NCI-H1694 (cell line): Measurements from ENCODE around the gene PRAMEF5.
"Not testable (repeated sequence)": the region's sequence is repeated elsewhere in the genome, so short reads cannot be mapped to it uniquely, and the experiment has no call there.

ENCODE experiments used
- DNase-seq: peaks from one replicate; lab custom pipeline; 2025; lab: John Stamatoyannopoulos, UW

PRAMEF5 gene

DNA sequence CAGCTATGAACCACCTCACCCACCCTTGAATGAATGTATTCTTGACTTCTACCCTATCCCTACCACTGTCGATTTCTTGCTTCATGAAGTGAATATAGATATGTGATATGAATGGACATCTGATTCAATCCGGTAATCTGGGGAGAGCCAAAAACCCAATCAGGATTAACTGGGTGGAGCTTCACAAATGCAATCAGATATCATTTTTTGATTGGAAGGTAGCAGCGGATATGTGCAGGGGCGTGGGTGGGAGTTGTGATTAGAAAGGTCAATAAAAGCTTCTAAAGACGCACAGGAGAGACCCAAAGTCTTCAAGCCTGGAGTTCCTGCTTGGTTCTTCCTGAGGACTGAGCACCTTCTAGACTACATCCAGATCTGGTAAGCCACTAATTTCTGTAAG is at the start of gene PRAMEF5:
Gene PRAMEF5, plus strand, starts transcription at position 301 of the 400 bp plus-strand sequence. CDS start 5,071 bp downstream, outside the sequence.
- not testable (repeated sequence) for DNase-seq

DNA sequence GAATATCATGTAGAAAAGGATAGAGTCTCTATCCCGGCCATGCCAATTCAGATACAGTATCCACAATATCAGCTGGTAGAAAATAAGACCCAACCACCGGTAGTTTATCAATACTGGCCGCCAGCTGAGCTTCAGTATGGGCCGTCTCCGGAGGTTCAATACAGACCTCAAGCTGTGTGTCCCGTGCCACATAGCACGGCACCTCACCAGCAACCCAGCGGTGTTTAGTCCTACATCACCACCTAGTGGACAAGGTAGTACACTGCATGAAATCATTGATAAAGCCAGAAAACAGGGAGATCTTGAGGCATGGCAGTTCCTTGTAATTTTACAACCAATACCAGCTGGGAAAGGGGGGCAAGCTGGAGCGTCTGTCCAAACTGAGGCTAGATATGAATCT is 45.3 kb upstream of the PRAMEF5 start:
- not testable (repeated sequence) for DNase-seq

DNA sequence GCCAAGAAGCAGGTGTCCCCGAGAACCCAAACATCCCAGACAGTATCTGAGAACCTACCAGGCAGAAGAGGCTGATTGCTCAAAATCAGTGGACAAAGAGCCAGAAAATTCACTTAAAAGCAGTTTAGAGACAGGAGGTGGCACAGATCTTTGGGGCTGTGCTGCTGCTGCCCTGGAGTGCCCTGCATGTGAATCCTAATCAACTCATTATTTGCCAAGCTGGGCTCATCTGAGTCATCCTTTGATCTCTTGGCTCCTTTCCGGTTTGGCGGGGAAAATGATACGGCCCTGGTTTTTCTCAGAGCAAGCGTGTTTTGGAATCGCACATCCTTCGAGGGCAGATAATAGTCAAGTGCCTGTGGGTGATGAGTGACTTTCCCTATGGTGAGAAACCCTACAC is 37.4 kb upstream of the PRAMEF5 start:
- not testable (repeated sequence) for DNase-seq

DNA sequence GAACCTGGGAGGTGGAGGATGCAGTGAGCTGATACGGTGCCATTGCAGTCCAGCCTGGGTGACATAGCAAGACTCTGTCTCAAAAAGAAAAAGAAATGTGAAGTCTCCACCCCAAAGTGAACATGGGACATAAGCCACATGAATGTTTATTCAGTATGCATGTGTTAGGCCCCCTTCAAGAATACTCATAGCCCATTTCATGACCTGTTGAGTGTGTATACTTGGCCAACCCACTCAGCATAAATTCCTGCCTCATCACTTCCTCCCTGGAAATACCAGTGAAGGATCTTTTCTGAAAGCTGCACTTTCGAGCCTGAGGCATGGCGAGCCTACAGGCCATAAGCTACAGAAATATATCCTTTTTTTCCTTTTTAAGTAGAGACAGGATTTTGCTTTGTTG is 34.8 kb upstream of the PRAMEF5 start:
- DNase-seq: not testable (repeated sequence)

DNA sequence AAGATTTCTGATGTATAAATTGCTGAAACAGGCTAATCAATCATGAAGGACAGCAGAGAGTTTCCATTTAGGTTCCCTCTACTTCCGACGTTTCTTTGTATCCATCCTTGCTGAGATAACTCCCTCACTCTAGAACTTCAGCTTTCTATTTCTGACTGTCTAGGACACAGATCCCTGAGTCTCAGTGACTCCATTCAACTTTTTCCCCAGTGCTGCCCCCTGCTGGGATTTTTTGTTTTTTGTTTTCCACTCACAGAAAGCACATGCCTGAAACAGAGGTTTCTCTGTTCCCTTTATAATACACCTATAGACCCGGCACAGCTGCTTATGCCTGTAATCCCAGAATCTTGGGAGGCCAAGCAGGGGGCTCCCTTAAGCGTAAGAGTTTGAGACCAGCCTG is 31.2 kb upstream of the PRAMEF5 start:
- DNase-seq: not testable (repeated sequence)

DNA sequence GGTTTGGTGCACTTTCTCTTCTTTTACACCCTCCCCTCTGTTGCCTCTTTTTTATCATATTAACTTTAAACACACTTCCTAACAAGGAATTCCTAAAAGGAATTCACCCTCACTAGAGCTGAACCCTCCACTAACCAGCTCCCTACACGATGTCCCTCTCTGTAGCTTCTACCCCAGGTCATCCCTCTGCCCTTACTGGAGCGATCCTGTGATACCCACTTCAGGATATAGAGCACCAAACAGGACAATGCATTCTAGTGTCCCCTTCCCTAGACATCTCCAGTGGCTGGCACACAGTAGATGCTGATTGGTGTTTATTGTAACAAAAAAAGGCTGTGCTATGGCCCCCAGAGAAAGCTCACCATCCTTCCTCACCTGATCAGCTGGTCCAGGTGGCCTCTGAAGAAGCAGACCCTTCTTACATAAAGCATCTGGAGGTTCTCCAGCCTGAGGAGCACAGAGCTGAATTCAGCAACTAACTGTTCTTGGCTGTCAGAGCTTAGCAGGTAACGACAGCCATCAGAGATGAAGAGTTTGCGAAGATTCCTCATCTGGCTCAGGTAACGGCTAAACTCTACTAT is 29.4 kb upstream of the PRAMEF5 start:
- DNase-seq: no peak

DNA sequence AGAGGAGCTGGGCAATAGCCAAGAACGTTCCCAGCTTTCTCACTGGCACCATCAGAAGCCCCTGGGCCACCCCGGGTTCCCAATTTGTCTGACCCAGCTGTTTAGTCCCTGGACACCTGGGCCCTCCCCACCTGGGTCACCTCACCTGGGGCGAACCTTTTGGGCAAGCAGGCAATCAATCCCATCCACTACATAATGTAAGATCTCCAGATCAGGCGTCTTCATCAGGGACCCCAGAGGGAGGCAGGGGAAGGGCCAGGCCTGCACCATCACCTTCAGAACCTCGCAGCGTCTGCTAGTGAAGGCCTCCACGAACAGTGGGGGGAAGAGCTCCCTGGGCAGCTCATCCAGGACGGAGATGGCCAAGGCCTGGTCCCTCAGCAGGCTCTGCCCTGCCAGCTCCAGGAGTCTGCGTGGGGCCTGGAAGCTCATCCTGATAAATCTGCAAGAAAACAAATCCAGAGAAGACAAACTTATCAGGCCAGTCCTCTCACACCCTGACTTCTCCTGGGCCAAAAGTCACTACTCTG is 28.3 kb upstream of the PRAMEF5 start, which contains the start of gene PRAMEF18:
Gene PRAMEF18, minus strand, starts transcription at position 480 of the 530 bp plus-strand sequence. Its CDS starts 48 bp downstream, at position 432.
- DNase-seq: not testable (repeated sequence)

DNA sequence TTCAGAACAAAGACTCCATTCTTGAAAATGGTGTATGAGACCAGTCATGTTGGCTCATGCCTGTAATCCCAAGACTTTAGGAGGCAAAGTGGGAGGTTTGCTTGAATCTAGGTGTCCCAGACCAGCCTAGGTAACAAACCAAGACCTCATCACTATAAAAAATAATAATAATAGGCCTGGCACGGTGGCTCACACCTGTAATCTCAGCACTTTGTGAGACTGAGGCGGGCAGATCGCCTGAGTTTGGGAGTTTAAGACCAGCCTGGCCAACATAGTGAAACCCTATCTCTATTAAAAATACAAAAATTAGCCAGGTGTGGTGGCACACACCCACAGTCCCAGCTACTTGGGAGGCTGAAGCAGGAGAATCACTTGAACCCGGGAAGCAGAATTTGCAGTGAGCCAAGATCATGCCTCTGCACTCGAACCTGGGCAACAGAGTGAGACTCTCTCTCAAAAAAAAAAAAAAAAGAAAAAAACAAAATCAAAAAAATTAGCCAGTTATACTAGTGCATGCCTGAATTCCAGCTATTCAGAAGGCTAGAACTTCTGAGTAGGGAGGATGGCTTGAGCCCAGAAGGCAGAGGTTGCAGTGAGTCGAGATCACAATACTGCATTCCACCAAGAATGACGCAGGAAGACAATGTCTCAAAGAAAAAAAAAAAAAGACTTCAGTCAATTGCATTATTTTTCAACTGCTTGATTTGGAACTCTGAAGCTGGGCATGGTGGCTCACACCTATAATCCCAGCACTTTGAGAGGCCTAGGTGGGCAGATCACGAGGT is 26.5 kb upstream of the PRAMEF5 start:
- DNase-seq: not testable (repeated sequence)

DNA sequence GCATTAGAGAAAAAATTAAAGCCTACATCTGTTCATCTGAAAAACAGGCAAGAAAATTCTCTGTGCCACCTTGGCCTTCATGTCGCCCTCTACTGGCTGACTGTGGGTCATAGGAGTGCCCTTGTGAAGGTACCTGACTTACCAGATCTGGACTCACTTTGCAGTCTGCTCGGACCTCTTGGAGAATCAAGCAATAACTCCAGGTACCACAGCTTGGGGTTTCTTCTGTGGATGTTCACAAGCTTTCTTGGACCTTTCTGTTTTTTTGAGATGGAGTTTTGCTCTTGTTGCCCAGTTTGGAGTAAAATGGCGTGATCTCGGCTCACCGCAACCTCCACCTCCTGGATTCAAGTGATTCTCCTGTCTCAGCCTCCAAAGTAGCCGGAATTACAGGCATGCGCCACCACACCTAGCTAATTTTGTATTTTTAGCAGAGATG is 25.6 kb upstream of the PRAMEF5 start:
- DNase-seq: no peak

DNA sequence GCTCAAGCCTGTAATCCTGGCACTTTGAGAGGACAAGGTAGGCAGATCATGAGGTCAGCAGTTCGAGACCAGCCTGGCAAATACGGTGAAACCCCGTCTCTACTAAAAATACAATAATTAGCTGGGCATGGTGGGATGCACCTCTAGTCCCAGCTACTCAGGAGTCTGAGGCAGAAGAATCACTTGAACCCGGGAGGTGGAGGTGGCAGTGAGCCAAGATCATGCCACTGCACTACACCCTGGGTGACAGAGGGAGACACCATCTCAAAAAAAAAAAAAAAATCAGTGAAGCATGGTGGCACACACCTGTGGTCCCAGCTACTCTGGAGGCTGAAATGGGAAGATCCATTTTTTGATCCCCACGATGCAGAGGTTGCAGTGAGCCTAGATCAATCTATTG is 23.9 kb upstream of the PRAMEF5 start:
- not testable (repeated sequence) for DNase-seq

DNA sequence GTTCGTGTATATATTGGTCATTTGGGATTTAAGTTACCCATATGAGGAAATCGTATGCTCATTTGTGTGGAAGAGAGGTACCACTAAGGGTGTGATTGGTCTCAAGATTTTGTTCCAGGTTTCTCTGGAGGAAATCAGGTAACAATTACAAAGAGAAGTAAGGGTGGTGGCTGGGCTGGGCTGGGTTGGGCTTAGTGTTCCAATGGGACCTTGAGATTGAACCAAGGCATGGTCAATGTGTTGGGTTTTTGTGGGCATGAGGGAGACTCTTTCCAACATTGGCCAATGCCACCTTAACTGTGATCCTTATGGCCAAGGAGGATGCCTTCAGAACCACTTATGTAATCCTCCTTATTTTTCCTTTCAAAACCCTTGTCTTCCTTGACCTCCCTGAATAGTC is 23.4 kb upstream of the PRAMEF5 start:
- not testable (repeated sequence) for DNase-seq

DNA sequence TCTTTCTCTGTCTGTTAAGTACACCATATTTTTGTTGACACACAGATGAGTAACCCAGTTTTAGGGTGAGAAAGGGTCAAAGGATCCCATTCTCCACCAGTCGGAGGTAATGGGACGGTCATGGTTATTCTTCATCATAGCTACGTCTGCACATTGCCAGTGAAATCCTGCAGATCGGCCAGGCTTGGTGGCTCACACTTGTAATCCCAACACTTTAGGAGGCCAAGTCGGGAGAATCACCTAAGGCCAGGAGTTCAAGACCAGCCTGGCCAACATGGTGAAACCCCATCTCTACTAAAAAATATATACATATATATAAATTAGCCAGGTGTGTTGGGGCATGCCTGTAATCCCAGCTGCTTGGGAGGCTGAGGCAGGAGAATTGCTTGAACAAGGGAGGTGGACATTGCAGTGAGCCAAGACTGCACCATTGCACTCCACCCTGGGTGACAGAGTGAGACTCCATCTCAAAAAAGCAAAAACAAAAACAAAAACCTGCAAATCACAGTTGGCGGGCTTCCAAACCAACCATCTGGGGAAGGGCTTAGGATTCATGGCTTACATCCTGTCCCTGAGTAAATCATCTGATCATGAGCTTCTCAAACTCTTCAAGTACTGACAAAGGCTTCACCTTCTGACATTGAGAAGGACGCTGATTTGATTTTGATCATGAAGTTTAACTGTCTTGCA is 22.8 kb upstream of the PRAMEF5 start:
- DNase-seq: not testable (repeated sequence)

DNA sequence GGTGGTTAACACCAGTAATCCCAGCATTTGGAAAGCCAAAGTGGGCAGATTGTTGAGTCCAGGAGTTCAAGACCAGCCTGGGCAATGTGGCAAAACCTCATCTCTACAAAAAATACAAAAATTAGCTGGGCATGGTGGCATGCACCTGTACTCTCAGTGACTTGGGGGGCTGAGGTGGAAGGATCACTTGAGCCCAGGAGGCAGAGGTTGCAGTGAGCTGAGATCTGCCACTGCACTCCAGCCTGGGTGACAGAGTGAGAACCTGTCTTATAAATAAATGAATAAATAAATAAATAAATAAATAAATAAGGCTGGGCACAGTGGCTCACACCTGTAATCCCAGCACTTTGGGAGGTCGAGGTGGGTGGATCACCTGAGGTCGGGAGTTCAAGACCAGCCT is 21.9 kb upstream of the PRAMEF5 start:
- not testable (repeated sequence) for DNase-seq

DNA sequence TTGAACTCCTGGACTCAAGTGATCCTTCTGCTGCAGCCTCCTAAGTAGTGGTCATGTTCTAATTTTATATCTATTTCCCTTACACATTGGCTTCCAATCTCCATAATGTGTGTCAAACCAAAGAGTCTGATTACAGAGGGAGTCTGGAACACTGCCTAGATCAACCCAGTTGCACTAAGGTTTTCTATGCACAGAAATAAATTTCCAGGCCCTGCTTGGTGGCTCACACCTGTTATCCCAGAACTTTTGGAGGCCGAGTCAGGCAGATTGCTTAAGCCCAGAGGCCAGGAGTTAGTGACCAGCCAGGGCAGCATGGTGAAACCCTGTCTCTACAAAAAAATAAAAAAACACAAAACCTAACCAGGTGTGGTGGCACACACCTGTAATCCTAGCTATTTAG is 19.9 kb upstream of the PRAMEF5 start:
- DNase-seq: not testable (repeated sequence)

DNA sequence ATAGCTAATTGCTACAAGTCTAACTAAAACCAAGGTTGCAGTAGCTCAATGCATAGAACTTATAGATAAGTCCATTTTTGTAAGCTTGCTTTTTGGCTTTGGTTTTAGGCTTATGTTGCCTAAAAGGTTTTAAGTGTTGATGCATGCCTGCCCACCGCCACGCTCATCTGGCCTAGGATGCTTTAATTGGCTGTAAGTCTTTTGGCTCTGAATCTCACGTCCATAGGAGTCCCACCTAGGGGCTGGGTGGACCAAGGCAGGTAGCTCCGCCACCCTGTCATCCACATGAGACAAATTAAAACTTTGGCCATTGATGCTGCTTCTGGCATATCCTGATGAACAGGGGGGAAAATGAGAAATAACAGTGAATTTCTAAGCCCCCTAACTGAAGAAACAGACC is 16.4 kb upstream of the PRAMEF5 start:
- not testable (repeated sequence) for DNase-seq

DNA sequence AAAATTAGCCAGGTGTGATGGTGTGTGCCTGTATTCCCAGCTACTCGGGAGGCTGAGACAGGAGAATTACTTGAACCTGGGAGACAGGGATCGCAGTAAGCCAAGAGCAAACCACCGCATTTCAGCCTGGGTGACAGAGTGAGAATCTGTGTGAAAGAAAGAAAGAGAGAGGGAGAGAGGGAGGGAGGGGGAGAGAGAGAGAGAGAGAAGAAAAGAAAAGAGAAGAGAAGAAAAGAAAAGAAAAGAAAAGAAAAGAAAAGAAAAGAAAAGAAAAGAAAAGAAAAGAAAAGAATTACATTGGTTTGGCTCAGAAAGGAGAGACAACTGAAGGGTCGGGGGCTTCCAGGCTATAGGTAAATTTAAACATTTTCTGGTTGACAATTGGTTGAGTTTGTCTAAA is 14.4 kb upstream of the PRAMEF5 start:
- DNase-seq: not testable (repeated sequence)

DNA sequence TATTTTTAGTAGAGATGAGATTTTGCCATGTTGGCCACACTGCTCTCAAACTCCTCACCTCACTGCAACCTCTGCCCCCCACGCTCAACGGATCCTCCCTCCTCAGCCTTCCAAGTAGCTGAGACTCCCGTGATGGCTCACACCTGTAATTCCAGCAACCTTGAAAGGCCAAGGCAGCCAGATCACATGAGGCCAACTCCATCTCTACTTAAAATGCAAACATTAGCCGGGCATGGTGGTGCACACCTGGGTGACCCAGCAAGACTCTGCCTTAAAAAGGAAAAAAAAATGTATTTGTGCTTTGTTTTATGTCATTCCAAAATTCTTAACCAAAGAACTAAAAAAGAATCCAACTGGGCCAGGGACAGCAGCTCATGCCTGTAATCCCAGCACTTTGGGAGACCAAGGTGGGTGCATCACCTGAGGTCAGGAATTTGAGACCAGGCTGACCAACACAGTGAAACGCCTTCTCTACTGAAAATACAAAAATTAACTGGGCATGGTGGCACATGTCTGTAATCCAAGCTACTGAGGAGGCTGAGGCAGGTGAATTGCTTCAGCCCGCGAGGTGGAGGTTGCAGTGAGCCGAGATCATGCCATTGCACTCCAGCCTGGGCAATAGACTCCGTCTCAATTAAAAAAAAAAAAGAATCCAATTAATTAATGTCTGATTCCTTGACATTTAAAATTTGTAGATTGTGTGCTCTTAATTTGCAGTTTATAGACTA is 10.3 kb upstream of the PRAMEF5 start:
- not testable (repeated sequence) for DNase-seq

DNA sequence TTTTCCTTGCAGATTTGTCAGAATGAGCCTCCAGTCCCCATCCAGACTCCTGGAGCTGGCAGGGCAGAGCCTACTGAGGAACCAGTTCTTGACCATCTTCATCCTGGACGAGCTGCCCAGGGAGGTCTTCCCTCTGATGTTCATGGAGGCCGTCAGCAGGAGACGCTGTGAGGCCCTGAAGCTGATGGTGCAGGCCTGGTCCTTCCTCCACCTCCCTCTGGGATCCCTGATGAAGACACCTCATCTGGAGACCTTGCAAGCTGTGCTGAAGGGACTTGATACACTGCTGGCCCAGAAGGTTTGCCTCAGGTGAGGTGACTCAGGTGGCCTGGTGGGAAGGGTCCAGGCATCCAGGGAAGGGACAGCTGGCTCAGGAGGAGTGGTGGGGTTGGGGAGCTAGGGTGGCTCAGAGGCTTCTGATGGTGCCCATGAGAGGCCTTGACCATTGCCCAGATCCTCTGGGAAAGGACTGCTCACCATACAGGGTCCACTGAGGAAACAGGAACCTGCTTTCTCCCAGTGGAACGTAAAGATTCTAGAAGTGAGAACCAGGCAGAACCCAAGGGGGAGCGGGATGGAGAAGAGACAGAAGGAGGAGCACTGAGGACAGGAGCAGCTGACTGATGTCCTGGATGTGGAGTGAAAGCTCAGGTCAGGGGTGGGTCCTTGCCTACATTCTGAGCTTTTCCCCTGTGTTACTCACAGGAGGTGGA is 8.0 kb upstream of the PRAMEF5 start:
- DNase-seq: not testable (repeated sequence)

DNA sequence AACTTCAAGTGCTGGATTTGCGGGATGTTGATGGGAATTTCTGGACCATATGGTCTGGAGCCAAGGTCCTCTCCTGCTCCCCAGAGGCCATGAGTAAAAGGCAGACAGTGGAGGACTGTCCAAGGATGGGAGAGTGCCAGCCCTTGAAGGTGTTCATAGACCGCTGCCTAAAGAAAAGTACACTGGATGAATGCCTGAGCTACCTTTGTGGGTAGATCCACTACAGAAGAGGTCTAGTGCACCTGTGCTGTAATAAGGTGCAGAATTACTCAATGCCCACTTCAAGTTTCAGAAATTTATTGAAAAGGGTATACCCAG is 7.5 kb upstream of the PRAMEF5 start:
- DNase-seq: not testable (repeated sequence)

DNA sequence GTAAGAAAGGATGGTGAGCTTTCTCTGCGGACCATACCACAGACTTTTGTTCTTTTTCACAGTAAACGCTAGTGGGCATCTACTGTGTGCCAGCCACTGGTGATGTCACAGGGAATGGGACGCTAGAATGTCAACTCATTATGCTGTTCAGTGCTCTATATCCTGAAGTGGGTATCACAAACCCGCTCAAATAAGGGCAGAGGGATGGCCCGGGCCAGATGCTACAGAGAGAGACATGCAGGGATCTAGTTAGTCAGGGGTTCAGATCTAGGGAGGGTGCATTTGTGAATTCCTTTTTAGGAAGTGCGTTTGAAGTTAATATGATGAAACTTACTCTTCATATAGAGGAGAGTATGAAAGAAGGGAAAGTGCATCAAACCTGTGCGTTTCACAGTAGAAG is 6.9 kb upstream of the PRAMEF5 start:
- not testable (repeated sequence) for DNase-seq

DNA sequence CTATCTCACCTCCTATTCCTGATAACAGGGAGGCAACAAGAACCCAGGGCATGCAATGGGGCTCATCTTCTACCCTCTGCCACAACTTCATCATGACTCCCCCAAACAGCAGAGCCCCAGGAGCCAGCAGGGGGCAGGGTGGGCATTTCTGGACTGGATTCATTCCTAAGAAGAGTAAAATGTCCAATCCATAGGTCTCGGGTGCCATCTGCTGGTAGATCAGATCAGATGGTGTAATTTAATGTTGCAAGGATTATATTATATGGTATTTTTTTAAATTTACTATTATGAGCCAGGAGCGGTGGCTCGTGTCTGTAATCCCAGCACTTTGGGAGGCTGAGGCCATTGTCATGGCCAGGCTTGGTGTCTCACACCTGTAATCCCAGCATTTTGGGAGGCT is 11.1 kb downstream of the PRAMEF5 start:
- not testable (repeated sequence) for DNase-seq
